ENCODE data around the gene TRIM33. TPM values are rescaled to one million over a fixed set of nuclear protein-coding genes. Genes with fewer than 3 reads are reported as not detected.

Gene TRIM33
- total and polyA plus RNA-seq, 2 donors (not counting 3 experiments of a cell fraction or from before 2014, with no cell fraction given), result 10.3 to 29.1 TPM

GRCh38 chr1:114428083-114428754 lies 82.8 kb downstream of the TRIM33 start:
- no peak overlapping the region for H3K4me3 ChIP-seq (replicated peaks in 1 of 3; ENCODE audit: insufficient read depth in 1 of 3, low read depth in 1 of 3, low read length in 3 of 3)
- H2AFZ ChIP-seq (ENCODE audit: low read depth, low read length), result no peak overlapping the region
- H4K20me1 ChIP-seq (replicated peaks; ENCODE audit: control insufficient read depth, extremely low read depth, insufficient read depth, low read length), result no peaks in the 10 kb centered on the region
- no peak overlapping the region for H3K4me2 ChIP-seq (ENCODE audit: insufficient read depth, low read length)
- ChIA-PET POLR2A (no interaction called here), CTCF (interaction anchor here (0.7 to 1.7 kb wide), 21 partner anchors 9 to 451 kb away, joined by 3 to 18 read pairs (median 4); partner anchors contain the start of gene OLFML3)
- H3K79me2 ChIP-seq (ENCODE audit: control insufficient read depth, insufficient read depth, low read length), result peaks cover 2% of the 10 kb centered on the region
- TF ChIP-seq GATA2 (IDR thresholded peaks at IDR 0.05; ENCODE audit: insufficient read depth, insufficient read length, low read depth, low read length) (no peak), CTCF (IDR thresholded peaks at IDR 0.05; ENCODE audit: extremely low read depth in 1 of 2, insufficient read depth in 1 of 2, low read depth in 1 of 2, low read length in 2 of 2) (peak in 1 of 2 donors; percentile 11), POLR2A (IDR thresholded peaks at IDR 0.05; ENCODE audit: low read depth, low read length) (no peak)
- peaks cover 5 to 10% of the 10 kb centered on the region in 2 experiments for H3K36me3 ChIP-seq (ENCODE audit: control insufficient read depth in 2 of 2, extremely low read depth in 1 of 2, insufficient read depth in 2 of 2, low read length in 2 of 2)
- H3K9me1 ChIP-seq (replicated peaks; ENCODE audit: control insufficient read depth, extremely low read depth, insufficient read depth, low read length), result no peaks in the 10 kb centered on the region
- no peak for FAIRE-seq
- no peaks in the 10 kb centered on the region for H3K27me3 ChIP-seq (ENCODE audit: control insufficient read depth in 2 of 2, insufficient read depth in 2 of 2, low read length in 2 of 2)
- intact Hi-C loops (cut with micrococcal nuclease) (loop anchor here (1.0 to 2.0 kb wide), 2 partner anchors 82 to 449 kb away; partner anchors contain the start of gene OLFML3), dilution Hi-C loops (cut with MboI; ENCODE audit: extremely low pct_ligation_motif_present, low sequenced_read_pairs) (no loop called here)
- peak; percentile 43 for DNase-seq (ENCODE audit: low read depth, low spot score)
- BruUV-seq (replicated peaks), result no TSS peak
- no peak overlapping the region for H3K9ac ChIP-seq (replicated peaks; ENCODE audit: extremely low read depth, insufficient read depth, low read length)
- no peaks in the 10 kb centered on the region for H3K9me3 ChIP-seq (replicated peaks; ENCODE audit: control insufficient read depth, insufficient read depth, low read length)
- H3K4me1 ChIP-seq (ENCODE audit: control insufficient read depth, extremely low read depth, insufficient read depth, low read length), result no peaks in the 10 kb centered on the region
- H3K27ac ChIP-seq (ENCODE audit: insufficient read depth, low read depth, low read length), result no peak overlapping the region

GRCh38 chr1:114427612-114428011 lies 83.4 kb downstream of the TRIM33 start:
- Histone ChIP-seq H3K36me3 (ENCODE audit: control insufficient read depth in 2 of 2, extremely low read depth in 1 of 2, insufficient read depth in 2 of 2, low read length in 2 of 2) (peaks cover 5 to 10% of the 10 kb centered on the region in 2 experiments), H4K20me1 (replicated peaks; ENCODE audit: control insufficient read depth, extremely low read depth, insufficient read depth, low read length) (no peaks in the 10 kb centered on the region), H3K27ac (ENCODE audit: insufficient read depth, low read depth, low read length) (no peak overlapping the region), H3K9me3 (replicated peaks; ENCODE audit: control insufficient read depth, insufficient read depth, low read length) (no peaks in the 10 kb centered on the region), H3K9me1 (replicated peaks; ENCODE audit: control insufficient read depth, extremely low read depth, insufficient read depth, low read length) (no peaks in the 10 kb centered on the region), H2AFZ (ENCODE audit: low read depth, low read length) (no peak overlapping the region), H3K4me2 (ENCODE audit: insufficient read depth, low read length) (no peak overlapping the region), H3K4me3 (replicated peaks in 1 of 3; ENCODE audit: insufficient read depth in 1 of 3, low read depth in 1 of 3, low read length in 3 of 3) (no peak overlapping the region), H3K9ac (replicated peaks; ENCODE audit: extremely low read depth, insufficient read depth, low read length) (no peak overlapping the region), H3K79me2 (ENCODE audit: control insufficient read depth, insufficient read depth, low read length) (peaks cover 2% of the 10 kb centered on the region), H3K27me3 (ENCODE audit: control insufficient read depth in 2 of 2, insufficient read depth in 2 of 2, low read length in 2 of 2) (no peaks in the 10 kb centered on the region), H3K4me1 (ENCODE audit: control insufficient read depth, extremely low read depth, insufficient read depth, low read length) (no peaks in the 10 kb centered on the region)
- FAIRE-seq (no peak), DNase-seq (ENCODE audit: low read depth, low spot score) (no peak)
- dilution Hi-C loops (cut with MboI; ENCODE audit: extremely low pct_ligation_motif_present, low sequenced_read_pairs) (no loop called here), intact Hi-C loops (cut with micrococcal nuclease) (loop anchor here (1.0 to 2.0 kb wide), 2 partner anchors 81 to 449 kb away; partner anchors contain the start of gene OLFML3)
- BruUV-seq (replicated peaks), result no TSS peak
- ChIA-PET POLR2A (no interaction called here), CTCF (interaction anchor here (0.7 to 1.7 kb wide), 21 partner anchors 9 to 450 kb away, joined by 3 to 18 read pairs (median 4); partner anchors contain the start of gene OLFML3)
- no peak for TF ChIP-seq JUN (IDR thresholded peaks at IDR 0.05; ENCODE audit: borderline replicate concordance, insufficient read depth, insufficient read length, low read depth)
- TF ChIP-seq GATA2 (IDR thresholded peaks at IDR 0.05; ENCODE audit: insufficient read depth, insufficient read length, low read depth, low read length), result no peak
- no peak for TF ChIP-seq POLR2A (IDR thresholded peaks at IDR 0.05; ENCODE audit: low read depth, low read length)
- TF ChIP-seq POLR2AphosphoS5 (IDR thresholded peaks at IDR 0.05; ENCODE audit: insufficient read depth, low read depth, low read length), result no peak
- TF ChIP-seq CTCF (IDR thresholded peaks at IDR 0.05; ENCODE audit: extremely low read depth in 1 of 2, insufficient read depth in 1 of 2, low read depth in 1 of 2, low read length in 2 of 2), result no peak
- TF ChIP-seq MYC (IDR thresholded peaks at IDR 0.05; ENCODE audit: low read depth, low read length), result no peak
- no peak for TF ChIP-seq EZH2 (IDR thresholded peaks at IDR 0.05; ENCODE audit: borderline replicate concordance, low read depth, low read length, severe bottlenecking)
- TF ChIP-seq FOS (IDR thresholded peaks at IDR 0.05; ENCODE audit: borderline replicate concordance, insufficient read depth, low read length), result no peak
- no peak for TF ChIP-seq MAX (IDR thresholded peaks at IDR 0.05; ENCODE audit: insufficient read depth, insufficient read length)

All from endothelial cell of umbilical vein (primary cell).